Mucosa of gallbladder (tissue), 1 donor: ENCODE measurements around the gene AASS. TPM values are rescaled to one million over a fixed set of nuclear protein-coding genes. Genes with fewer than 3 reads are reported as not detected.
"Not testable (repeated sequence)": the region's sequence is repeated elsewhere in the genome, so short reads cannot be mapped to it uniquely, and the experiment has no call there.

Experiments used
- DNase-seq: peaks from one replicate; pipeline ENCODE4 v3.0.0-alpha.2; 2020; ENCODE audit warnings: low spot score
- total RNA-seq: library from RNA; stranded (reverse); gene quantifications from one replicate; pipeline ENCODE4 v1.2.1, GENCODE V29; 2021
- donor health status: DM: no; HTN: no; CAD: no.

AASS gene
- 25.1 TPM for total RNA-seq

GRCh38 chr7:122143751-122144711, at the start of gene AASS:
TSS of gene AASS (minus strand) at chr7:122144249. CDS start at chr7:122133726, 10,523 bp downstream.
- peak; percentile 98 for DNase-seq

GRCh38 chr7:122188785-122189184, 44.7 kb upstream of the AASS start:
- DNase-seq, result no peak

- no peak for DNase-seq
Observed at GRCh38 chr7:122183106-122183505, 39.1 kb upstream of the AASS start.

- DNase-seq, result no peak
Observed at GRCh38 chr7:122182081-122182480, 38.0 kb upstream of the AASS start.

GRCh38 chr7:122172144-122172543, 28.1 kb upstream of the AASS start:
- not testable (repeated sequence) for DNase-seq

GRCh38 chr7:122166740-122167139, 22.7 kb upstream of the AASS start:
- DNase-seq, result no peak

GRCh38 chr7:122166275-122166674, 22.2 kb upstream of the AASS start:
- no peak for DNase-seq

- no peak for DNase-seq
Observed at GRCh38 chr7:122161628-122162027, 17.6 kb upstream of the AASS start.

GRCh38 chr7:122155566-122155965, 11.5 kb upstream of the AASS start:
- no peak for DNase-seq

- DNase-seq, result no peak
Observed at GRCh38 chr7:122148878-122149277, 4.8 kb upstream of the AASS start.

- no peak for DNase-seq
Observed at GRCh38 chr7:122148081-122148480, 4.0 kb upstream of the AASS start.

- DNase-seq, result no peak
Observed at GRCh38 chr7:122145937-122146645, 2.0 kb upstream of the AASS start.

GRCh38 chr7:122143376-122143750, 686 bp downstream of the AASS start:
- DNase-seq, result no peak

GRCh38 chr7:122140918-122141317, 3.1 kb downstream of the AASS start:
- DNase-seq, result no peak

GRCh38 chr7:122137251-122138077, 6.6 kb downstream of the AASS start:
- DNase-seq, result no peak

- no peak for DNase-seq
Observed at GRCh38 chr7:122136639-122137245, 7.3 kb downstream of the AASS start.

- no peak for DNase-seq
Observed at GRCh38 chr7:122136078-122136477, 8.0 kb downstream of the AASS start.

GRCh38 chr7:122135275-122135674, 8.8 kb downstream of the AASS start:
- DNase-seq, result no peak

- not testable (repeated sequence) for DNase-seq
Observed at GRCh38 chr7:122134793-122135192, 9.3 kb downstream of the AASS start.

GRCh38 chr7:122133477-122133876, 10.6 kb downstream of the AASS start:
- no peak for DNase-seq

- DNase-seq, result no peak
Observed at GRCh38 chr7:122132341-122132740, 11.7 kb downstream of the AASS start.

- DNase-seq, result no peak
Observed at GRCh38 chr7:122123746-122124145, 20.3 kb downstream of the AASS start.
